Vagina (tissue), 2 donors: ENCODE data around the gene RPTOR. TPM values are rescaled to one million over a fixed set of nuclear protein-coding genes. Genes with fewer than 3 reads are reported as not detected.

Source experiments
- DNase-seq, 2 donors: peaks; one replicate each; pipeline ENCODE4 v3.0.0-alpha.2; 2017; ENCODE audit errors: extremely low spot score in 2 of 2
- H3K27ac ChIP-seq: fragments of 200-600 bp; sonication (generic); one replicate; pipeline ENCODE4 v1.5.1; 2019
- H3K27me3 ChIP-seq: fragments of 200-600 bp; sonication (generic); one replicate; pipeline ENCODE4 v1.5.1; 2019
- H3K36me3 ChIP-seq, 2 donors: fragments of 200-600 bp; sonication (generic); one replicate each; pipeline ENCODE4 v1.5.1; 2017 to 2019
- H3K4me1 ChIP-seq: fragments of 200-600 bp; sonication (generic); one replicate; pipeline ENCODE4 v1.5.1; 2019
- H3K4me3 ChIP-seq, 2 donors: fragments of 200-600 bp; sonication (generic); 1 replicate in 1 of 2; 2 replicates in 1 of 2; pipeline ENCODE4 v1.5.1; 2016 to 2019
- H3K9me3 ChIP-seq: fragments of 200-600 bp; sonication (generic); one replicate; pipeline ENCODE4 v1.5.1; 2019
- POLR2A ChIP-seq, 2 donors: fragments of 450-650 bp; IDR thresholded peaks; one replicate each; pipeline ENCODE4 v1.6.1; 2017; ENCODE audit warnings: antibody characterized with exemption in 2 of 2, mild to moderate bottlenecking in 2 of 2, moderate library complexity in 2 of 2
- POLR2AphosphoS5 ChIP-seq, 2 donors: sonication (generic); formaldehyde crosslinking; IDR thresholded peaks; one replicate each; pipeline ENCODE4 v1.9.0; 2017; ENCODE audit warnings: antibody characterized with exemption in 2 of 2, mild to moderate bottlenecking in 2 of 2, low read depth in 1 of 2; ENCODE audit not compliant: insufficient read depth in 1 of 2
- intact Hi-C: fragments of 100-400 bp; cut with DNase I; formaldehyde crosslinking; loops from one replicate; pipeline ENCODE4 v1.15.1; 2023
- total RNA-seq: library from RNA; depleted of rRNA; stranded (reverse); fragments of >200 nt; gene quantifications from one replicate; pipeline ENCODE4 v1.2.3, GENCODE V29; 2016
- TF ChIP-seq, protein P1 (sequence below), 3 experiments: fragments of 450-650 bp in 2 of 3; fragments of 200-600 bp in 1 of 3; sonication (generic) in 1 of 3; IDR thresholded peaks; one replicate each; pipeline ENCODE4 v1.5.1; 2017 to 2019; ENCODE audit warnings: antibody characterized with exemption in 3 of 3, mild to moderate bottlenecking in 2 of 3, moderate library complexity in 2 of 3

Gene RPTOR
- total RNA-seq, 1 donor from 2014 or later: 38.3 TPM

DNA sequence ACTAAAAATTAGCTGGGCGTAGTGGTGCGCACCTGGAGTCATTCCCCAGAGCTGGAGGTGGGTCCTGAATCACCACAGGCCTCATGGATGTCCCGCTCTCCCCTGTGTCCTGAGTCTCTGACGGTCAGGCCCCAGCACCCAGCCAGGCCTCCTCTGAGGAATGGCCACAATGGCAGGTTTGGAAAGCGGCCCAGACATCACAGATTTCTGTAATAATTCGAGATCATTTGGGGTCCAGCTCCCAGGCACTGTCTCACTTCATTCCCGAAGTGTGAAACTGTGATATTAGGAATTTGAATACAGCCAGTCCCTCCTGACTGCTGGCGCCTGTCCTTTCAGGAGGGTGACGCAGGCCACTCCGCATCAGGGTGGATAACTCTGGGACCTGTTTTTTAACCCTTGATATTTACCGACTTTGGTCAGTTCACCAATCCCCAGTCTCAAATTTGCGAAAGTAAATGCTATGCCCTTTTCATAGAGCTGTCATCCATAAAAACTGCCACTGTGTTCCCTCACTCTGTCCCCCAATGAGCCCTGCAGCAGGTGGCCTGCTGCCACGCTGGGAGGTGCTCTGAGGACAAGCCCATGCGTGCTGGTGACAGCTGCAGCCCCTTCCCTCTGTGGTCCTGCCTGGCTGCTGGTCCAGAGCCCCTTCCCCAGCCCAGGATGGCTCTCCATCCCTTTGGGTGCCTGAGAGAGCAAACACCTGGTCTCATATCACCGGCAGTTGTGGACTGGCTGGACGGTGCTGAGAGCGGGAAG is 28.3 kb upstream of the RPTOR start:
- Histone ChIP-seq H3K4me3 (no peak overlapping the region), H3K4me1 (no peaks in the 10 kb centered on the region), H3K27ac (no peak overlapping the region), H3K36me3 (no peaks in the 10 kb centered on the region), H3K27me3 (no peaks in the 10 kb centered on the region), H3K9me3 (no peaks in the 10 kb centered on the region)
- DNase-seq: no peak
- intact Hi-C loops: no loop called here
- no peak for TF ChIP-seq POLR2AphosphoS5 (IDR thresholded peaks at IDR 0.05; ENCODE audit: insufficient read depth in 1 of 2, low read depth in 1 of 2)
- TF ChIP-seq, protein P1, sequence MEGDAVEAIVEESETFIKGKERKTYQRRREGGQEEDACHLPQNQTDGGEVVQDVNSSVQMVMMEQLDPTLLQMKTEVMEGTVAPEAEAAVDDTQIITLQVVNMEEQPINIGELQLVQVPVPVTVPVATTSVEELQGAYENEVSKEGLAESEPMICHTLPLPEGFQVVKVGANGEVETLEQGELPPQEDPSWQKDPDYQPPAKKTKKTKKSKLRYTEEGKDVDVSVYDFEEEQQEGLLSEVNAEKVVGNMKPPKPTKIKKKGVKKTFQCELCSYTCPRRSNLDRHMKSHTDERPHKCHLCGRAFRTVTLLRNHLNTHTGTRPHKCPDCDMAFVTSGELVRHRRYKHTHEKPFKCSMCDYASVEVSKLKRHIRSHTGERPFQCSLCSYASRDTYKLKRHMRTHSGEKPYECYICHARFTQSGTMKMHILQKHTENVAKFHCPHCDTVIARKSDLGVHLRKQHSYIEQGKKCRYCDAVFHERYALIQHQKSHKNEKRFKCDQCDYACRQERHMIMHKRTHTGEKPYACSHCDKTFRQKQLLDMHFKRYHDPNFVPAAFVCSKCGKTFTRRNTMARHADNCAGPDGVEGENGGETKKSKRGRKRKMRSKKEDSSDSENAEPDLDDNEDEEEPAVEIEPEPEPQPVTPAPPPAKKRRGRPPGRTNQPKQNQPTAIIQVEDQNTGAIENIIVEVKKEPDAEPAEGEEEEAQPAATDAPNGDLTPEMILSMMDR (IDR thresholded peaks at IDR 0.05): no peak
- no peak for TF ChIP-seq POLR2A (IDR thresholded peaks at IDR 0.05)

DNA sequence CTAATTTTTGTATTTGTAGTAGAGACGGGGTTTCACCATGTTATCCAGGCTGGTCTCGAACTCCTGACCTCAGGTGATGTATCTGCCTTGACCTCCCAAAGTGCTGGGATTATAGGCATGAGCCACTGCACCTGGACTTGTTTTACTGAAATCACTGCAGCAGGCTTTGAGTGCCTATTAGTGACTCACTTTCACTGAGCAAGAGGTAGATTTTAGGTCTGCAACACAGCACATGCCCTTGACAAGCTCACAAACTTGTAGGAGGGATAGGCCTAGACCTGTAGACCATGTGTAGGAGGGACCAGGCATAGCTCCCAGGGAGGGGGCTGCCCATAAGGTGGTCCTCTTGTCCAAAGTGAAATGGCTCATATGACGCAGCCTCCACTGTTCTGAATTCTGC is 27.0 kb upstream of the RPTOR start:
- intact Hi-C loops: no loop called here
- DNase-seq: no peak
- Histone ChIP-seq H3K9me3 (no peaks in the 10 kb centered on the region), H3K4me1 (no peaks in the 10 kb centered on the region), H3K4me3 (no peak overlapping the region), H3K36me3 (no peaks in the 10 kb centered on the region), H3K27ac (no peak overlapping the region), H3K27me3 (no peaks in the 10 kb centered on the region)
- TF ChIP-seq, protein P1 (IDR thresholded peaks at IDR 0.05): no peak
- no peak for TF ChIP-seq POLR2AphosphoS5 (IDR thresholded peaks at IDR 0.05; ENCODE audit: insufficient read depth in 1 of 2, low read depth in 1 of 2)
- TF ChIP-seq POLR2A (IDR thresholded peaks at IDR 0.05): no peak

DNA sequence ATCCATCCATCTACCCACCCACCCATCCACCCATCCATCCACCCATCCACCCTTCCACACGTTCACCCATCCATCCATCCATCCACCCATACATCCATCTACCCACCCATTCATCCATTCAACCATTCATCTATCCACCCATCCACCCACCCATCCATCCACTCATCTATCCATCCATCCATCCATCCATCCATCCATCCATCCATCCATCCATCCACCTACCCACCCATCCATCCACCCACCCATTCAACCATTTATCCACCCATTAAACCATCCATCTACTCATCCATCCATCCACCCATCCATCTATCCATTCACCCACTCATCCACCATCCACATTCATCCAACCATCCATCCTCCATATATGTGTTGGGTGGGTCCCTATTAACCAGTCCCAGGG is 26.2 kb upstream of the RPTOR start:
- Histone ChIP-seq H3K27ac (no peak overlapping the region), H3K9me3 (no peaks in the 10 kb centered on the region), H3K4me3 (no peak overlapping the region), H3K4me1 (no peaks in the 10 kb centered on the region), H3K27me3 (no peaks in the 10 kb centered on the region), H3K36me3 (no peaks in the 10 kb centered on the region)
- intact Hi-C loops: no loop called here
- DNase-seq: no peak
- no peak for TF ChIP-seq POLR2AphosphoS5 (IDR thresholded peaks at IDR 0.05; ENCODE audit: insufficient read depth in 1 of 2, low read depth in 1 of 2)
- TF ChIP-seq, protein P1 (IDR thresholded peaks at IDR 0.05): no peak
- no peak for TF ChIP-seq POLR2A (IDR thresholded peaks at IDR 0.05)

- H3K4me3 ChIP-seq: no peak overlapping the region
- H3K4me1 ChIP-seq: no peaks in the 10 kb centered on the region
- H3K27ac ChIP-seq: no peak overlapping the region
- DNase-seq: no peak
- H3K27me3 ChIP-seq: no peaks in the 10 kb centered on the region
- no peaks in the 10 kb centered on the region for H3K9me3 ChIP-seq
- no peak for TF ChIP-seq POLR2A (IDR thresholded peaks at IDR 0.05)
- no peak for TF ChIP-seq POLR2AphosphoS5 (IDR thresholded peaks at IDR 0.05; ENCODE audit: insufficient read depth in 1 of 2, low read depth in 1 of 2)
- TF ChIP-seq, protein P1 (IDR thresholded peaks at IDR 0.05): no peak
- intact Hi-C loops: no loop called here
- no peaks in the 10 kb centered on the region for H3K36me3 ChIP-seq
These were observed 25.4 kb upstream of the RPTOR start for GRCh38 chr17:80519091-80519781.
